HG02981 (cell line): ENCODE measurements around the gene TAP1.

Source experiments
- ATAC-seq: cut with Tn5 transposase; IDR thresholded peaks from one replicate; pipeline ENCODE4 v1.9.1; 2021; ENCODE audit warnings: mild to moderate bottlenecking, moderate library complexity; ENCODE audit not compliant: unreplicated experiment

Gene TAP1

GRCh38 chr6:32842021-32842650 is 11.4 kb downstream of the TAP1 start:
- ATAC-seq: no peak

- no peak for ATAC-seq
Observed at GRCh38 chr6:32840604-32841246, 12.8 kb downstream of the TAP1 start.

GRCh38 chr6:32839356-32839755 is 14.1 kb downstream of the TAP1 start:
- no peak for ATAC-seq

GRCh38 chr6:32838114-32838958 is 15.2 kb downstream of the TAP1 start, which contains the start of gene TAP2:
TSS of gene TAP2 (minus strand) at chr6:32838739. CDS start at chr6:32838233, 506 bp downstream.
- ATAC-seq: peak; percentile 76

- no peak for ATAC-seq
Observed at GRCh38 chr6:32837651-32838113, 15.8 kb downstream of the TAP1 start.

- no peak for ATAC-seq
Observed at GRCh38 chr6:32836873-32837272, 16.6 kb downstream of the TAP1 start.

- no peak for ATAC-seq
Observed at GRCh38 chr6:32835167-32835893, 18.2 kb downstream of the TAP1 start.

- no peak for ATAC-seq
Observed at GRCh38 chr6:32833664-32834063, 19.8 kb downstream of the TAP1 start.

GRCh38 chr6:32832535-32832934 is 21.0 kb downstream of the TAP1 start:
- ATAC-seq: no peak

- no peak for ATAC-seq
Observed at GRCh38 chr6:32830936-32831335, 22.6 kb downstream of the TAP1 start.

- no peak for ATAC-seq
Observed at GRCh38 chr6:32830017-32830416, 23.5 kb downstream of the TAP1 start.

- no peak for ATAC-seq
Observed at GRCh38 chr6:32829495-32829894, 24.0 kb downstream of the TAP1 start.

- ATAC-seq: no peak
Observed at GRCh38 chr6:32827025-32827424, 26.5 kb downstream of the TAP1 start.

GRCh38 chr6:32825966-32826365 is 27.5 kb downstream of the TAP1 start:
- no peak for ATAC-seq

GRCh38 chr6:32819729-32820128 is 33.8 kb downstream of the TAP1 start:
- no peak for ATAC-seq

- ATAC-seq: no peak
Observed at GRCh38 chr6:32818867-32819266, 34.6 kb downstream of the TAP1 start.

- ATAC-seq: peak; percentile 43
Observed at GRCh38 chr6:32816746-32817204, 36.7 kb downstream of the TAP1 start, which contains the start of gene HLA-DOB. TSS of gene HLA-DOB (minus strand) at chr6:32817002. CDS start at chr6:32816951, 51 bp downstream.

- ATAC-seq: peak; percentile 58
Observed at GRCh38 chr6:32815996-32816395, 37.5 kb downstream of the TAP1 start.

- ATAC-seq: no peak
Observed at GRCh38 chr6:32815115-32815514, 38.4 kb downstream of the TAP1 start.

- ATAC-seq: no peak
Observed at GRCh38 chr6:32814145-32814544, 39.4 kb downstream of the TAP1 start.

- ATAC-seq: no peak
Observed at GRCh38 chr6:32809171-32809570, 44.3 kb downstream of the TAP1 start.
